GM19240 (cell line): ENCODE results near the gene CMBL.
"Not testable (repeated sequence)": the region's sequence is repeated elsewhere in the genome, so short reads cannot be mapped to it uniquely, and the experiment has no call there.

Experiments used
- DNase-seq: peaks from one replicate; pipeline ENCODE4 v3.0.0; 2011; ENCODE audit warnings: low spot score; ENCODE audit not compliant: insufficient read length

The CMBL gene

DNA sequence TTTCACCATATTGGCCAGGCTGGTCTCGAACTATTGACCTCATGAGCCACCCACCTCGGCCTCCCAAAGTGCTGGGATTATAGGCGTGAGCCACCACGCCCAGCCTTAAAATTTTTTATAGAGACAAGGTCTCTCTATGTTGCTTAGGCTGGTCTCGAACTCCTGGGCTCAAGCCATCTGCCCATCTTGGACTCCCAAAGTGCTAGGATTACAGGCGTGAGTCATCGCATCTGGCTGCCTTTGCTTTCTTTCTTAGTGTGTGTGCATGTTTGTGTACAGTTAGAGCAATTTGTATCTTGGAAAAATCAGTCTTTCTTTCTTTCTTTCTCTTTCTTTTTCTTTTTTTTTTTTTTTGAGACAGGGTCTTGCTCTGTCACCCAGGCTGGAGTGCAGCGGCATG lies 22.3 kb downstream of the CMBL start:
- not testable (repeated sequence) for DNase-seq

DNA sequence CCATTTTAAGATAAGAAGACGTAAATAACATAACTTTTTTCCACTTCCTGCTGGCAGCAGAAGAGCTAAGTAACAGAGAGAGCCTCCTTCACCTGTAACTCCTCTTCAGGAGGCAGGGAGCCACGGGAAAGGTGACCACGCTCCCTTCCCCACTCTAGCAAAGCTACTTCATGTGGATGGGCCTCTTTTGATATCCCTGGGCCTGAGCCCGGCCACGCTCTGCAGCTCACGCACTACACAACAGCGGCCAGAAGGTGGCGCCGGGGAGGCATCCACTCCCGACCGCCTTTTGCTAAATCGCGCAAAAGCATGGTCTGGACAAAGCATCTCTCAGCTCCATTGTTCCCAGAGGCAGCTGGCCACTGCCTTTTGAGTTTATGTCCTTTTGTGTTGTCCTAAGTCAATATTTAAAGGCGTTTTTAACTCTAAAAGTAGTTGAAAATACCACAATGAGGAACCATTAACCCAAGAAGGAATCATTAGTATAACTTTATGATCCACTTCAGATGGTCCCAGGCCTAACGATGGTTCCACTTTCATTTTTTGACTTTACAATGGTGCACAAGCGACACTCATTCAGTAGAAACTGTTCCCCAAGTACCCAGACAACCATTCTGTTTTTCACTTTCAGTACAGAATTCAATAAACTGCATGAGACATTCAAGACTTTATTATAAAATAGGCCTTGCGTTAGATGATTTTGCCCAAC lies 23.6 kb downstream of the CMBL start:
- DNase-seq = peak; percentile 74

DNA sequence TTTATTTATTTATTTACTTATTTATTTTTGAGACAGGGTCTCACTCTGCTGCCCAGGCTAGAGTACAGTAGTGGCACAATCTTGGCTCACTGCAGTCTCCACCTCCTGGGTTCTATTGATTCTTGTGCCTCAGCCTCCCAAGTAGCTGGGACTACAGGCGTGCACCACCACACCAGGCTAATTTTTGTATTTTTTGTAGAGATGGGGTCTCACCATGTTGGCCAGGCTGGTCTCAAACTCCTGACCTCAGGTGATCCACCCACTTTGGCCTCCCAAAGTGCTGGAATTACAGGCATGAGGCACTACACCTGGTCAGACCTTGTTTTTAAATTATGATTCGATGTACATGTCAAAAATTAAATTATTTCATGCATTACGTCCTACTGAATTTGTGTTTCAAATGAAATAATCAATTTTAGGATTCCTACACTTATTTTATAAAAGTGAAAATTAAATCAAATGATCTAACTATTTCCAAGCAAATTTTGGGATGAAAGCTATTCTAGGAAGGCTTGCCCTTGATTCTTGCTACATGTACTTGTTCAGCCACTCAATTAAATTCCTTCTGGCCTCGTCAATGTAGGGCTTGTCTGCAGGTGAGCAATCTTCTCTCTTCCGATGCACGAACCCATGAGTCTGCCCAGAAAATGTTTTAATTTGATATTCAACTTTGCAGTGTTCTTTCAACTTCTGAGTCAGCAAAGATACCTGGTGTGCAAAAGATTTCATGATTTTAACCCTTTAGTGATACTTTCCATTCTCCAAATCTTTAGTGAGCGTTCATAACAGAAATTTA lies 27.6 kb downstream of the CMBL start:
- no peak for DNase-seq

GRCh38 chr5:10279328-10279727 lies 28.4 kb downstream of the CMBL start:
- no peak for DNase-seq

- DNase-seq = no peak
These were observed 28.9 kb downstream of the CMBL start for GRCh38 chr5:10278658-10279279.

DNA sequence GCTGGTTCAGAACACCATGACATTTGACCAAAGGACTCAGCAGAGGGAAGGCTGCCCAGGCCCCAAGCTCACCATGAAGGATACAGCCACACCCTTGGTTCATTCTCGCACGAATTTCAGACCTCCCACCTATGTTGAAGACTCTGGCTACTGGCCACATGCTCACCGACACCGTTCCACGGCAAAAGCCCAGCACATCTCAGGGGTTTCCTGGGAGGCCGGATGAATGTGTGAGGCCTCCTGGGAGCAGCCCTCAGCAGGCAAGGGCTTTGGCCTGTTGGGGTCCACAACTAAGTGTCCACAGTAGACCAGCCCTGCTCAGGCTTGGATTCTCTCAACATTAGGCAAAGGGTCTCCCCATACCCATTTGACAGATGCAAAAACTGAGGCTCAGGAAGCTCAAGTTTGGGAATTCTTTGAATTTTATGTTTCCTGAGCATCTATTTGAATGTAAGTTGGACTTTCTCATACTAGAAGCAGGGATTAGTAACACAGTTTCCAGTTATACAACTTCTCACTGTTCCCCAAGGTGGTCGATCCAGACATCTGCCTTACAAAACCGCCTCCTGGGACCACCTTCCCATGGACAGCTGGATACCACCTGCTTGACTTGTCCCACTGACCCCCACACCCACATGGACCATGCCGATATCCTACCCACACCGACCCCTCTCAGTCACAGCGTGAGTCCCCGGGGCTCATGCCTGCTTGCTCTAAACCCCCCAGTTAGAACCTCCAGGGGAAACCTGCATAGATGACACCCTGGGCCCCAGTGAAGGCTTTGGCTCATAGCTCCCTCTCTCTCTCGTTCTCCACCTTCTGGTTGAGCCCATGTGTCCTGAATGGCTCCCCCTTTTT lies 29.7 kb downstream of the CMBL start:
- DNase-seq = no peak

DNA sequence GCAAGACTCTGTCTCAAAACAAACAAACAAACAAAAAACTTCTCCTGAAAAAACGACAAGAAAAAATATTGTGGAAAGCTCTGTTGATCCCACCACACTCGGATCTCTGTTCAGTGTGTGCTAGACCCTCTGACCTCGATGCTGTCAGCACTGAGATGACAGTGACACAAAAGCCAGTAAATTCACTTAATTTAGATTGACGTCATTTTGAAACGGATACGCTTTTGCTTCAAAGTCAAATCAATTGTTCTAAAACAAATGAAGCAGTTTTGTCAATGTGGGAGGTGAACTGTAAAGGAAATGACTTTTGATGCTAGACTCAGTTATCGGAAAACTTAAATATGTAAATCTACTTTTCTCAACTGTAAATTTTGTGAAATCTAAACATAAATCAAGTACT lies 31.0 kb downstream of the CMBL start:
- no peak for DNase-seq

DNA sequence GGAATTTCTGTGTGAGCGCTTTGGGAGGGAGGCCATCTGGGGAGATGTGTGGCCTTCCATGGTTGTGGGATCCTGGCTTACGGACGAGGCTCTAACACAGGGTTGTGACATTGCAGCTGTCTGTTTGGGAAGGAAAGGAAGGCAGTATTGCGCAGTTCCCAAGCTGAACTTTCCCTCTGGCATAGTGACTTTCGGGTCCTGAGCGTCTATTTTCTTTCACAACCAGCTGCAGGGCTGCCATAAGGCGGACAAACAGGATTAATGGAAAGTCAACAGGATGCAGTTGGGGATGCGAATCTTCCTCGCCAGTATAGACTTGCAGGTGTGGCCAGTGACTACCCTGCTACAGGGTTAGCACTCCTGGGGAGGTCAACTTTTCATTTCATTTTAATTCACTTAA lies 31.7 kb downstream of the CMBL start:
- no peak for DNase-seq

GRCh38 chr5:10275460-10275859 lies 32.2 kb downstream of the CMBL start:
- no peak for DNase-seq

DNA sequence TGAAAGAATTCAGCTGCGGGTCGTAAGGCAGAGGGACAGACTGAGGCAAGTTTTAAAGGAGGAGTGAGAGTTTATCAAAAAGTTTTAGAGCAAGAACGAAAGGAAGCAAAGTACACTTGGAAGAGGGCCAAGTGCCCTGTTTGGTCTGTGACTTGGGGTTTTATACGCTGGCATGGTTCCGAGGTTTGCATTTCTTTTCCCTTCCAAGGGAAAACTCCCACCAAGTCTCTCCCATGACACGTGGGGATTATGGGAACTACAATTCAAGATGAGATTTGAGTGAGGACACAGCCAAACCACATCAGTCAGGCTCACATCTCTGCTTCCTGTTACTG lies 34.9 kb downstream of the CMBL start:
- DNase-seq = not testable (repeated sequence)

- no peak for DNase-seq
These were observed 35.4 kb downstream of the CMBL start for GRCh38 chr5:10272053-10272874.

- DNase-seq = no peak
These were observed 39.6 kb downstream of the CMBL start for GRCh38 chr5:10268100-10268499.

- no peak for DNase-seq
These were observed 40.9 kb downstream of the CMBL start for GRCh38 chr5:10266839-10267238.

DNA sequence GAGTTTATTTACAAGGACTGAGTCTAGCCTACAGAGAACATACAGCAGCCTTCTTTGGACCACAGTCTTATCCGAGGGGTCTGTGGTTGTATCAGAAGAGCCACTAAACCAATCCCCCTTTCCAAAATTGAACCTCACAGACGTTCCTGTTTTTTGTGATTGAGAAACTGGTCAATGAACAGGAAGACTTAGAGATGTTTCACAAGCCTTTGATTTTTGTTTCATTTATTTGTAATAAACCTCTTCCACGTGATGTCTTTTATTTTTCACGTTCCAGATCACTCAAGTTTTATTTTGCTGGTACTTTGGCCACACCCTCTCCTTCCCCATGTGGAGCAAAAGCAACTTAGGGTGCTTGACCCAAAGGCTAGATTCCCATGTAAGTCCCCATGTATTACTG lies 41.6 kb downstream of the CMBL start:
- no peak for DNase-seq

DNA sequence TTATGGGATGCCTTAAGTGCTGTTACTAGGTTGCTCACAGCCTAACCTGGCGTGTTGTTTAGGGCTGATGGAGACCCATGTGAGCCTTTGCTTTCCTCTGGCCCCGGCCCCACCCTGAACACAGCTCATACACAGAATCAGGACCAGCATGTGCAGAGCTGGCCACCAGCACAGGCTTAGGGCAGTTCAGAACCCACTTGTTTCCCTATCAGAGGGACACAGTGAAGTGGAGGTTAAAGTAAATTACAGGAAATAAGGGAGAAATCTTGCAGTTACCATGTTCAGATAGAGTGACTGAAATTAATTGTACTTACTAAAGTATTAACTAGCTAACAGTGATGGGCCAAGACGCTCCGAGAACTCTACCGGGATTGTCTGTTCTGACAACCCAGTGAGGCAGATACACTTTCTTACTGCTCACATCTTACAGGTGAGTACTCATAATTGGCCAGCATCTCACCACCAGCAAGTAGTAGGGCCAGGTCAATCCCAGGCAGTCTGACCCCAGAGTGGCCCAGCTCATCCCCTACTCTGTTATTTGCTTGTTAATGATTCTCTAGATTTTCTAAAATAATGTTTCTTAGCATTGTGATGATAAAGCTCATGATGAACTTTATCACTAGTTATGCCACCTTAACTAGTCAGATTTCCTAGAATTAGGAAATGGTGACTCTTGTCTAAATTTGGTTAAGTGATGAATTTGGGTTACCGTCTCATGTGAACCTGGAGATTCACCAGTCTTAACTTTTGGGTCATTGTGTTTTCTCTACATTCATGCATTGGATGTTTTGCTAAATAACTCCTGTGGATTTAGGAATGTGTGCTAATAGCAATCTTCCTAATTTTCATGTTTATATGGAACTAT lies 42.2 kb downstream of the CMBL start:
- DNase-seq = no peak

- no peak for DNase-seq
These were observed 43.1 kb downstream of the CMBL start for GRCh38 chr5:10264604-10265003.

DNA sequence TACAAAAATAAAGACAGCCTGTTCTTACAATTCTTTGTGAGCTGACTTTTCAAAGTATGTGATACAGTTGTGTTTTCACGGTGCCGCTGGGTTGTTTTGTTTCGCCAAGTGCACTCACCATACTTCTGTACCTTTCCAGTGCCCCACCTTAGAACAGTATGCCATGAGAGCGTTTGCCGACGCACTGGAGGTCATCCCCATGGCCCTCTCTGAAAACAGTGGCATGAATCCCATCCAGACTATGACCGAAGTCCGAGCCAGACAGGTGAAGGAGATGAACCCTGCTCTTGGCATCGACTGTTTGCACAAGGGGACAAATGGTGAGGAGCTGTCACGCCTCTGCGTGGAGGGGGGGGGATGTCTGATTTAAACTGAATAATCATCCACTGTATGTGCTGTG lies 44.7 kb downstream of the CMBL start:
- DNase-seq = no peak

- no peak for DNase-seq
These were observed 45.5 kb downstream of the CMBL start for GRCh38 chr5:10262121-10262774.

DNA sequence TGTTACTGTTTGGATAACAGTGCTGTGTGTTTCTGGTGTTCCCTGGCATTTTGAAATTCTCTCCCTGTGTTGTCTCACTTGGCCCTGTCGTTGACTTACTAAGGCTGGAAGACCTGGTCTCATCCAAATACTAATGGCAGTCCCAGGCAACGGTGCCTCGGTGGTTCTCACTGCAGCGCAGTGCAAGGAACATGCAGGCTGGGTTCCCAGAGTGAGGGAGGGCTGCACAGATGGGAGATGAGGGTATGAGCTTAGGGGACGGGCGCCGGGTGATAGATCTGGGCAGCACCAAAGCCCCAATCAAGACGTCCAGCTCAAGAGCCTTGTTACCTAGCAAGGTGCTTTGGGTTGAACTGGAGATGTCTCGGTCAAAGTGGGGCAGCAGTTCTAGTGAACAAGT lies 46.6 kb downstream of the CMBL start:
- DNase-seq = no peak
